HCT116 (cell line): ENCODE measurements around the gene TMEM222. TPM values are rescaled to one million over a fixed set of nuclear protein-coding genes. Genes with fewer than 3 reads are reported as not detected.

Source experiments
- ATAC-seq: fragments of 200-7000 bp; cut with Tn5 transposase; 2 replicates; pipeline ENCODE4 v1.9.1; 2020; ENCODE audit warnings: mild to moderate bottlenecking, moderate library complexity
- BruUV-seq: library from RNA; stranded (reverse); fragments of 400-500 nt; replicated peaks from 2 replicates; lab custom pipeline; 2021; lab: Mats Ljungman, UMichigan
- CTCF ChIA-PET: fragments of 300-600 bp; sonication (Branson Sonifier 250); formaldehyde crosslinking; loops from one replicate; lab custom pipeline; 2021; ENCODE audit warnings: antibody characterized with exemption; lab: Charles Lee
- POLR2A ChIA-PET: fragments of 300-600, 350-600 bp; sonication (Branson Sonifier 250); formaldehyde crosslinking; loops from one replicate; lab custom pipeline; 2021; ENCODE audit warnings: antibody characterized with exemption; lab: Charles Lee
- RAD21 ChIA-PET, 2 experiments: fragments of 300-600 bp; sonication (Branson Sonifier 250); formaldehyde crosslinking; loops; one replicate each; lab custom pipeline; 2023; ENCODE audit warnings: low total read pairs in 2 of 2; ENCODE audit not compliant: uncharacterized antibody in 2 of 2, unreplicated experiment in 2 of 2, low non-redundant PET in 1 of 2; lab: Charles Lee
- DNase-seq: peaks from one replicate; pipeline ENCODE4 v3.0.0-alpha.2; 2010; ENCODE audit warnings: low read depth, low spot score
- H2AFZ ChIP-seq: fragments of 200-600 bp; shearing (Covaris generic), sonication (generic); 2 replicates; pipeline ENCODE4 v1.6.1; 2017; ENCODE audit warnings: low read depth, mixed run types, mixed read lengths, antibody characterized with exemption, low read length; ENCODE audit not compliant: poor library complexity, severe bottlenecking
- H3K27ac ChIP-seq: 2 replicates; pipeline ENCODE4 v1.5.1; 2012; ENCODE audit warnings: low read depth, low read length
- H3K27me3 ChIP-seq: fragments of 200-600 bp; sonication (generic); 2 replicates; pipeline ENCODE4 v1.6.1; 2016; ENCODE audit warnings: mixed run types, low read length, mixed read lengths; ENCODE audit not compliant: insufficient read depth
- H3K36me3 ChIP-seq, 2 experiments: fragments of 200-500 bp in 1 of 2; fragments of 200-600 bp in 1 of 2; sonication (Bioruptor generic) in 1 of 2; sonication (generic) in 1 of 2; 2 replicates each; pipeline versions ENCODE4 v1.5.1 to v1.6.1; 2014 to 2016; ENCODE audit warnings: low read length in 2 of 2, inconsistent platforms in 1 of 2, mixed read lengths in 1 of 2, mixed run types in 1 of 2; ENCODE audit not compliant: insufficient read depth in 2 of 2, control insufficient read depth in 1 of 2
- H3K4me1 ChIP-seq, 2 experiments: fragments of 200-600 bp in 1 of 2; sonication (generic) in 1 of 2; 2 replicates each; pipeline versions ENCODE4 v1.5.1 to v1.6.1; 2012 to 2017; ENCODE audit warnings: low read length in 2 of 2, inconsistent platforms in 1 of 2, mild to moderate bottlenecking in 1 of 2, mixed read lengths in 1 of 2, mixed run types in 1 of 2, moderate library complexity in 1 of 2; ENCODE audit not compliant: insufficient read depth in 2 of 2, control insufficient read depth in 1 of 2
- H3K4me2 ChIP-seq: fragments of 200-600 bp; sonication (generic); 2 replicates; pipeline ENCODE4 v1.6.1; 2017; ENCODE audit warnings: mixed run types, low read length, mixed read lengths
- H3K4me3 ChIP-seq, 2 experiments: fragments of 200-600 bp in 1 of 2; sonication (generic) in 1 of 2; replicated peaks in 1 of 2; 2 replicates each; pipeline ENCODE4 v1.5.1; 2011 to 2016; ENCODE audit warnings: low read length in 2 of 2, control low read depth in 1 of 2, low read depth in 1 of 2, mild to moderate bottlenecking in 1 of 2, mixed read lengths in 1 of 2, mixed run types in 1 of 2
- H3K79me2 ChIP-seq: fragments of 200-600 bp; sonication (generic); 2 replicates; pipeline ENCODE4 v1.6.1; 2017; ENCODE audit warnings: mild to moderate bottlenecking, mixed run types, low read length, moderate library complexity, mixed read lengths; ENCODE audit not compliant: insufficient read depth
- H3K9ac ChIP-seq: fragments of 200-600 bp; sonication (generic); 2 replicates; pipeline ENCODE4 v1.6.1; 2016; ENCODE audit warnings: low read length, mixed read lengths
- H3K9me2 ChIP-seq: fragments of 200-600 bp; sonication (generic), shearing (Covaris generic); 2 replicates; pipeline ENCODE4 v1.6.1; 2017; ENCODE audit warnings: mixed run types, mild to moderate bottlenecking, moderate library complexity; ENCODE audit not compliant: insufficient read depth
- H3K9me3 ChIP-seq, 2 experiments: fragments of 200-500 bp in 1 of 2; fragments of 200-600 bp in 1 of 2; sonication (Bioruptor generic) in 1 of 2; sonication (generic) in 1 of 2; 2 replicates each; pipeline ENCODE4 v1.6.1; 2014 to 2017; ENCODE audit warnings: low read length in 2 of 2, mixed read lengths in 2 of 2, inconsistent platforms in 1 of 2, low read depth in 1 of 2, mild to moderate bottlenecking in 1 of 2, mixed run types in 1 of 2, moderate library complexity in 1 of 2; ENCODE audit not compliant: control insufficient read depth in 1 of 2, insufficient read depth in 1 of 2
- H4K20me1 ChIP-seq: fragments of 200-600 bp; sonication (generic), shearing (Covaris generic); 2 replicates; pipeline ENCODE4 v1.6.1; 2017; ENCODE audit warnings: mixed run types, mild to moderate bottlenecking, moderate library complexity; ENCODE audit not compliant: insufficient read depth
- ATF3 ChIP-seq: IDR thresholded peaks from 2 replicates; pipeline ENCODE4 v1.6.1; 2012
- CBX3 ChIP-seq: IDR thresholded peaks from 2 replicates; pipeline ENCODE4 v1.6.1; 2012; ENCODE audit warnings: low read depth
- CEBPB ChIP-seq: IDR thresholded peaks from 2 replicates; pipeline ENCODE4 v1.6.1; 2012; ENCODE audit warnings: low read depth
- CTCF ChIP-seq, 3 experiments: fragments of 200-600 bp in 1 of 3; sonication (generic) in 1 of 3; IDR thresholded peaks in 2 of 3; conservative IDR thresholded peaks in 1 of 3; 2 replicates each; pipeline ENCODE4 v1.5.1; 2012 to 2017; ENCODE audit warnings: low read depth in 2 of 3, low read length in 2 of 3, antibody characterized with exemption in 1 of 3, borderline replicate concordance in 1 of 3, control low read depth in 1 of 3, mild to moderate bottlenecking in 1 of 3, mixed read lengths in 1 of 3, mixed run types in 1 of 3, moderate library complexity in 1 of 3; ENCODE audit not compliant: insufficient read depth in 1 of 3
- EZH2phosphoT487 ChIP-seq: fragments of 200-600 bp; IDR thresholded peaks from 2 replicates; pipeline ENCODE4 v1.6.1; 2018; ENCODE audit warnings: antibody characterized with exemption, borderline replicate concordance
- FOSL1 ChIP-seq: IDR thresholded peaks from 2 replicates; pipeline ENCODE4 v1.6.1; 2012; ENCODE audit warnings: low read depth
- JUND ChIP-seq: IDR thresholded peaks from 2 replicates; pipeline ENCODE4 v1.6.1; 2012
- RAD21 ChIP-seq: IDR thresholded peaks from 2 replicates; pipeline ENCODE4 v1.6.1; 2012; ENCODE audit warnings: low read depth, mild to moderate bottlenecking
- REST ChIP-seq: IDR thresholded peaks from 2 replicates; pipeline ENCODE4 v1.6.1; 2012; ENCODE audit warnings: low read depth
- SP1 ChIP-seq: IDR thresholded peaks from 2 replicates; pipeline ENCODE4 v1.6.1; 2012; ENCODE audit warnings: low read depth
- YY1 ChIP-seq: IDR thresholded peaks from 2 replicates; pipeline ENCODE4 v1.6.1; 2011; ENCODE audit warnings: low read length, low read depth, moderate library complexity, mild to moderate bottlenecking; ENCODE audit not compliant: insufficient replicate concordance; ENCODE audit errors: extremely low read depth
- ZNF274 ChIP-seq: fragments of 200-500 bp; sonication (Bioruptor generic); IDR thresholded peaks from 2 replicates; pipeline ENCODE4 v1.6.1; 2014; ENCODE audit warnings: mild to moderate bottlenecking, low read depth, low read length, inconsistent platforms
- intact Hi-C: fragments of 100-400 bp; cut with micrococcal nuclease; formaldehyde crosslinking; loops from 2 replicates; pipeline ENCODE4 v1.10.0; 2022
- total RNA-seq: library from RNA; stranded (reverse); gene quantifications from one replicate; pipeline ENCODE4 v1.2.1, GENCODE V29; 2021; ENCODE audit not compliant: unreplicated experiment

The TMEM222 gene
- total RNA-seq, 1 experiment from 2014 or later, result 32.8 TPM

- H3K9ac ChIP-seq, result no peak overlapping the region
- H3K27ac ChIP-seq, result peak overlapping the region; percentile 20; the same call in 1 of the 2 replicates
- peaks cover 21% of the 10 kb centered on the region; the same call in 1 of the 2 replicates for H3K79me2 ChIP-seq
- H4K20me1 ChIP-seq, result no peaks in the 10 kb centered on the region
- ChIA-PET RAD21 (no interaction called here), CTCF (interaction anchor here (1.4 kb wide), 1 partner anchor 42 kb away, joined by 3 read pairs; no protein-coding TSS in a partner anchor), POLR2A (interaction anchor here (1.2 kb wide), 1 partner anchor 20 kb away, joined by 3 read pairs; the partner anchor contains the start of gene MAP3K6)
- H3K4me1 ChIP-seq, result peaks cover 35 to 68% of the 10 kb centered on the region in 2 experiments
- no peaks in the 10 kb centered on the region for H3K27me3 ChIP-seq
- H3K9me3 ChIP-seq, result no peaks in the 10 kb centered on the region
- no peak overlapping the region for H3K4me2 ChIP-seq
- intact Hi-C loops, result no loop called here
- no peak for TF ChIP-seq REST
- TF ChIP-seq YY1, result no peak
- TF ChIP-seq CBX3, result no peak
- TF ChIP-seq RAD21, result no peak
- TF ChIP-seq JUND, result no peak
- TF ChIP-seq CEBPB, result no peak
- no peak for TF ChIP-seq FOSL1
- no peak for TF ChIP-seq ATF3
- TF ChIP-seq CTCF (IDR thresholded peaks at IDR 0.05 in 2 of 3, conservative IDR thresholded peaks at IDR 0.05 in 1 of 3; ENCODE audit: borderline replicate concordance in 1 of 3, insufficient read depth in 1 of 3, low read depth in 2 of 3, low read length in 2 of 3), result no peak
- TF ChIP-seq SP1, result no peak
- no peak for TF ChIP-seq ZNF274
- no peak for TF ChIP-seq EZH2phosphoT487
- H3K4me3 ChIP-seq, result no peak overlapping the region
- BruUV-seq, result no TSS peak
- H3K36me3 ChIP-seq, result no peaks in the 10 kb centered on the region
- no peak overlapping the region for H2AFZ ChIP-seq
- ATAC-seq (no peak), DNase-seq (no peak)
- no peaks in the 10 kb centered on the region for H3K9me2 ChIP-seq
These were observed 24.4 kb downstream of the TMEM222 start for GRCh38 chr1:27346357-27346756.
